Immature natural killer cell (primary cell): ENCODE measurements around the gene SGCA. TPM values are rescaled to one million over a fixed set of nuclear protein-coding genes. Genes with fewer than 3 reads are reported as not detected.

Experiments used
- DNase-seq, 3 donors: peaks; one replicate each; pipeline ENCODE4 v3.0.0; 2022; ENCODE audit warnings: mixed read lengths in 1 of 3
- H3K27ac Mint-ChIP-seq, 6 donors: one replicate each; pipeline ENCODE4 v1.8.0; 2020; ENCODE audit warnings: mixed read lengths in 6 of 6, mild to moderate bottlenecking in 5 of 6, inconsistent platforms in 4 of 6, moderate library complexity in 3 of 6
- H3K27me3 Mint-ChIP-seq, 3 donors: one replicate each; pipeline ENCODE4 v1.8.0; 2020 to 2021; ENCODE audit warnings: low read depth in 3 of 3, mild to moderate bottlenecking in 3 of 3, mixed read lengths in 3 of 3, moderate library complexity in 3 of 3, inconsistent platforms in 1 of 3
- H3K36me3 Mint-ChIP-seq, 3 donors: one replicate each; pipeline ENCODE4 v1.8.0; 2020; ENCODE audit warnings: mixed read lengths in 3 of 3, inconsistent platforms in 2 of 3, mild to moderate bottlenecking in 2 of 3
- H3K4me1 Mint-ChIP-seq, 2 donors: one replicate each; pipeline ENCODE4 v1.8.0; 2020; ENCODE audit warnings: inconsistent platforms in 2 of 2, mild to moderate bottlenecking in 2 of 2, mixed read lengths in 2 of 2, moderate library complexity in 1 of 2
- H3K4me3 Mint-ChIP-seq, 5 donors: one replicate each; pipeline ENCODE4 v1.8.0; 2020; ENCODE audit warnings: mild to moderate bottlenecking in 5 of 5, mixed read lengths in 5 of 5, inconsistent platforms in 3 of 5, moderate library complexity in 3 of 5
- H3K9me3 Mint-ChIP-seq, 6 donors: one replicate each; pipeline ENCODE4 v1.8.0; 2020; ENCODE audit warnings: mild to moderate bottlenecking in 6 of 6, mixed read lengths in 6 of 6, inconsistent platforms in 4 of 6, moderate library complexity in 3 of 6
- polyA plus RNA-seq, 3 donors: library from polyadenylated mRNA; unstranded; fragments of 300-500 nt; fragmentation: Illumina TruSeq; gene quantifications; one replicate each; pipeline ENCODE4 v1.2.3, GENCODE V29; 2021

Gene SGCA
- polyA plus RNA-seq, 3 donors from 2014 or later = not detected

- Mint-ChIP-seq H3K27me3 (peaks cover 7 to 12% (median 7%) of the 10 kb centered on the region in 3 donors), H3K27ac (no peak overlapping the region), H3K36me3 (no peaks in the 10 kb centered on the region), H3K4me3 (no peak overlapping the region), H3K4me1 (peaks cover 10 to 20% of the 10 kb centered on the region in 2 donors), H3K9me3 (no peaks in the 10 kb centered on the region)
- no peak for DNase-seq
These were observed 51.8 kb downstream of the SGCA start for GRCh38 chr17:50217591-50217990.

- Mint-ChIP-seq H3K4me3 (no peak overlapping the region), H3K27me3 (peaks cover under 1 to 11% (median 7%) of the 10 kb centered on the region in 3 donors), H3K4me1 (peaks cover 4 to 13% of the 10 kb centered on the region in 2 donors), H3K27ac (no peak overlapping the region), H3K9me3 (no peaks in the 10 kb centered on the region), H3K36me3 (no peaks in the 10 kb centered on the region)
- no peak for DNase-seq
These were observed 52.4 kb downstream of the SGCA start for GRCh38 chr17:50218071-50218759.

- peaks cover 0 to 11% (median 7%) of the 10 kb centered on the region in 3 donors for H3K27me3 Mint-ChIP-seq
- no peak overlapping the region for H3K4me3 Mint-ChIP-seq
- no peaks in the 10 kb centered on the region for H3K9me3 Mint-ChIP-seq
- peaks cover 2 to 7% of the 10 kb centered on the region in 2 donors for H3K4me1 Mint-ChIP-seq
- no peak overlapping the region for H3K27ac Mint-ChIP-seq
- no peak for DNase-seq
- H3K36me3 Mint-ChIP-seq = no peaks in the 10 kb centered on the region
These were observed 53.0 kb downstream of the SGCA start for GRCh38 chr17:50218771-50219315.

- H3K27me3 Mint-ChIP-seq = peaks cover 0 to 11% (median 7%) of the 10 kb centered on the region in 3 donors
- no peaks in the 10 kb centered on the region for H3K36me3 Mint-ChIP-seq
- H3K4me1 Mint-ChIP-seq = peaks cover under 1 to 2% of the 10 kb centered on the region in 2 donors
- no peak overlapping the region for H3K27ac Mint-ChIP-seq
- H3K9me3 Mint-ChIP-seq = no peaks in the 10 kb centered on the region
- H3K4me3 Mint-ChIP-seq = no peak overlapping the region
- DNase-seq = no peak
These were observed 53.5 kb downstream of the SGCA start for GRCh38 chr17:50219342-50219741.

- Mint-ChIP-seq H3K27ac (no peak overlapping the region), H3K9me3 (no peaks in the 10 kb centered on the region), H3K4me3 (no peak overlapping the region), H3K27me3 (peaks cover 0 to 7% (median 6%) of the 10 kb centered on the region in 3 donors), H3K4me1 (no peaks in the 10 kb centered on the region), H3K36me3 (no peaks in the 10 kb centered on the region)
- DNase-seq = no peak
These were observed 54.2 kb downstream of the SGCA start for GRCh38 chr17:50219939-50220465.

GRCh38 chr17:50220811-50221210 lies 55.0 kb downstream of the SGCA start:
- Mint-ChIP-seq H3K27ac (no peak overlapping the region), H3K27me3 (peaks cover 0 to 7% (median 4%) of the 10 kb centered on the region in 3 donors), H3K4me1 (no peaks in the 10 kb centered on the region), H3K4me3 (no peak overlapping the region), H3K36me3 (no peaks in the 10 kb centered on the region), H3K9me3 (no peaks in the 10 kb centered on the region)
- no peak for DNase-seq

- DNase-seq = no peak
- peaks cover 0 to 3% (median 0%) of the 10 kb centered on the region in 6 donors for H3K9me3 Mint-ChIP-seq
- H3K27ac Mint-ChIP-seq = no peak overlapping the region
- no peak overlapping the region for H3K4me3 Mint-ChIP-seq
- peaks cover 0 to 7% (median 4%) of the 10 kb centered on the region in 3 donors for H3K27me3 Mint-ChIP-seq
- no peaks in the 10 kb centered on the region for H3K36me3 Mint-ChIP-seq
- no peaks in the 10 kb centered on the region for H3K4me1 Mint-ChIP-seq
These were observed 55.6 kb downstream of the SGCA start for GRCh38 chr17:50221266-50221863.

GRCh38 chr17:50221864-50222545 lies 56.2 kb downstream of the SGCA start:
- no peak for DNase-seq
- Mint-ChIP-seq H3K36me3 (no peaks in the 10 kb centered on the region), H3K9me3 (peaks cover 0 to 3% (median 0%) of the 10 kb centered on the region in 6 donors), H3K27ac (no peak overlapping the region), H3K4me3 (no peak overlapping the region), H3K4me1 (no peaks in the 10 kb centered on the region), H3K27me3 (peaks cover 0 to 5% (median 5%) of the 10 kb centered on the region in 3 donors)

- no peak overlapping the region for H3K4me3 Mint-ChIP-seq
These were observed 57.1 kb downstream of the SGCA start for GRCh38 chr17:50222922-50223321.

More at GRCh38 chr17:50222922-50223321, 57.1 kb downstream of the SGCA start:
- no peaks in the 10 kb centered on the region for H3K36me3 Mint-ChIP-seq
- no peak for DNase-seq
- H3K4me1 Mint-ChIP-seq = no peaks in the 10 kb centered on the region
- H3K9me3 Mint-ChIP-seq = peaks cover 0 to 3% (median 0%) of the 10 kb centered on the region in 6 donors
- no peak overlapping the region for H3K27ac Mint-ChIP-seq
- peaks cover 0 to 6% (median 2%) of the 10 kb centered on the region in 3 donors for H3K27me3 Mint-ChIP-seq

Other genes with a start within 250 kb of the SGCA start
- under 1 TPM in 2 of 3 donors, not detected in 1; 0.19 to 0.32 TPM for gene DLX4, start 196.8 kb upstream of the SGCA start, polyA plus RNA-seq
- gene DLX3, start 170.8 kb upstream of the SGCA start, polyA plus RNA-seq = not detected
- 1 to 10 TPM in 1 of 3 donors, under 1 TPM in 1, not detected in 1; 0.54 to 1.1 TPM for gene ITGA3, start 109.9 kb upstream of the SGCA start, polyA plus RNA-seq
- 10 to 100 TPM; 36.5 to 54.5 (median 43.8) TPM for gene PDK2, start 70.7 kb upstream of the SGCA start, polyA plus RNA-seq
- 1 to 10 TPM in 1 of 3 donors, not detected in 2; 1.2 TPM for gene SAMD14, start 35.8 kb upstream of the SGCA start, polyA plus RNA-seq
- 1 to 10 TPM in 1 of 3 donors, under 1 TPM in 2; 0.25 to 2.0 (median 0.66) TPM for gene PPP1R9B, start 15.3 kb upstream of the SGCA start, polyA plus RNA-seq
- not detected for gene COL1A1, start 35.6 kb downstream of the SGCA start, polyA plus RNA-seq
- gene TMEM92, start 108.5 kb downstream of the SGCA start, polyA plus RNA-seq = not detected
- 10 to 100 TPM in 1 of 3 donors, 1 to 10 TPM in 2; 6.8 to 17.4 (median 7.1) TPM for gene XYLT2, start 180.1 kb downstream of the SGCA start, polyA plus RNA-seq
- gene MRPL27, start 207.2 kb downstream of the SGCA start, polyA plus RNA-seq = 10 to 100 TPM; 47.8 to 69.1 (median 49.4) TPM
- gene EME1, start 207.2 kb downstream of the SGCA start, polyA plus RNA-seq = under 1 TPM in 2 of 3 donors, not detected in 1; 0.47 to 0.85 TPM
- gene LRRC59, start 231.5 kb downstream of the SGCA start, polyA plus RNA-seq = 10 to 100 TPM; 16.8 to 30.3 (median 23.9) TPM